NCI-H446 (cell line): Measurements from ENCODE around the gene CLCN2.

ENCODE experiments used
- DNase-seq, 2 experiments: peaks; one replicate each; lab custom pipeline; 2025; lab: John Stamatoyannopoulos, UW

The CLCN2 gene

DNA sequence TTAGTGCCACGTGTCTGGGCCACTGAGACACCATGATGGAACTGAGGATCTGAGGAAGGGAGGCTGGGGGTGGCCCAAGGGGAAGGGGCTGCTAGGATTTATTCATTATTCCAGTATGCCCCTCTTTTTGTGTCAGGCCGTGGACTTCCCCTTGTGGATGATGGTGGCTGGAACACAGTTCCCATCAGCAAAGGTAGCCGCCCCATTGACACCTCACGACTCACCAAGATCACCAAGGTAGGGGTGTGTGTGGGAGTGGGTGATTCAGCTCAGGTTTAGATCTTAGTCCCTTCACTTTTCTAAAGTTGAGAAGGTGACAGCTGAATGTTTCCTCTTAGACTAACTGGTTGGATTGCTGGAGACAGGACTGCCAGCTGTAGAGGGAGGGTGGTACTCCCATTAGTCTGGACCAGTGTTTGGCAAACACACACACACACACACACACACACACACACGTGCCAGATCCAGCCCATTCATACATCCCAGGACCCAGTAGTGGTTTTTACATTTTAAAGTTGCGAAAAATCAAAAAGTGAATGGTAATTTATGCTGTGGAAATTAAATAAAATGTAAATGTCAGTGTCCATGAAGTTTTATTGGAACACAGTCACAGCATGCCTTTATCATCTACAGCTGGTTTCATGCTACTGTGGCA lies 35.6 kb downstream of the CLCN2 start:
- DNase-seq, result no peak

- no peak for DNase-seq
These were observed 36.1 kb downstream of the CLCN2 start for GRCh38 chr3:184325269-184325668.

- DNase-seq, result no peak
These were observed 37.7 kb downstream of the CLCN2 start for GRCh38 chr3:184323696-184324095.

DNA sequence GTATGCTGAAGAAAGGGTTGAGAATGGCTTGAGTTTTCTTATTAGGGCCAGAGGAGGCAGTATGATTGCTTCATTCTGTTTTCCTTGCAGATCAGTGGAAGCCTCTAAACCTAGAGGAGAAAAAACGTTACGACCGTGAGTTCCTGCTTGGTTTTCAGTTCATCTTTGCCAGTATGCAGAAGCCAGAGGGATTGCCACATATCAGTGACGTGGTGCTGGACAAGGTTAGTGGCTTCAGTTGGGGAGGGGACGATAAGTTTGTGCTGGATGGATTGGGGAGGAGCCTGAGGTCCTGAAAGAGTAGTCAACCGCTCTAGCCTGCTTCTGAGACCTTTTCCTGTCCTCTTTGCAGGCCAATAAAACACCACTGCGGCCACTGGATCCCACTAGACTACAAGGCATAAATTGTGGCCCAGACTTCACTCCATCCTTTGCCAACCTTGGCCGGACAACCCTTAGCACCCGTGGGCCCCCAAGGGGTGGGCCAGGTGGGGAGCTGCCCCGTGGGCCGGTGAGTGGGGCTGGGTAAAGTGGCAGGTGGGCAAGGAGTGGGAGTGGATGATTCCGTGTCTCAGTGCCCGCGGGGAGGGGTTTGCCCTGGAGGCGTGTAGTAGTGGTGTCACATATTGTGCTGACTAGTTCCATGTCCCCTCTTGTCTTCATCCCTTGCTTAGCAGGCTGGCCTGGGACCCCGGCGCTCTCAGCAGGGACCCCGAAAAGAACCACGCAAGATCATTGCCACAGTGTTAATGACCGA lies 38.5 kb downstream of the CLCN2 start:
- DNase-seq, result no peak

DNA sequence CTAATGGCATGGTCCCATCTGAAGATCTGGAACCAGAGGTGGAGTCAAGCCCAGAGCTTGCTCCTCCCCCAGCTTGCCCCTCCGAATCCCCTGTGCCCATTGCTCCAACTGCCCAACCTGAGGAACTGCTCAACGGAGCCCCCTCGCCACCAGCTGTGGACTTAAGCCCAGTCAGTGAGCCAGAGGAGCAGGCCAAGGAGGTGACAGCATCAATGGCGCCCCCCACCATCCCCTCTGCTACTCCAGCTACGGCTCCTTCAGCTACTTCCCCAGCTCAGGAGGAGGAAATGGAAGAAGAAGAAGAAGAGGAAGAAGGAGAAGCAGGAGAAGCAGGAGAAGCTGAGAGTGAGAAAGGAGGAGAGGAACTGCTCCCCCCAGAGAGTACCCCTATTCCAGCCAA lies 39.7 kb downstream of the CLCN2 start:
- no peak for DNase-seq

- peak; percentile 95 to 98 for DNase-seq
These were observed 41.3 kb downstream of the CLCN2 start for GRCh38 chr3:184320104-184320445.

GRCh38 chr3:184317201-184317600 lies 44.2 kb downstream of the CLCN2 start:
- no peak for DNase-seq

DNA sequence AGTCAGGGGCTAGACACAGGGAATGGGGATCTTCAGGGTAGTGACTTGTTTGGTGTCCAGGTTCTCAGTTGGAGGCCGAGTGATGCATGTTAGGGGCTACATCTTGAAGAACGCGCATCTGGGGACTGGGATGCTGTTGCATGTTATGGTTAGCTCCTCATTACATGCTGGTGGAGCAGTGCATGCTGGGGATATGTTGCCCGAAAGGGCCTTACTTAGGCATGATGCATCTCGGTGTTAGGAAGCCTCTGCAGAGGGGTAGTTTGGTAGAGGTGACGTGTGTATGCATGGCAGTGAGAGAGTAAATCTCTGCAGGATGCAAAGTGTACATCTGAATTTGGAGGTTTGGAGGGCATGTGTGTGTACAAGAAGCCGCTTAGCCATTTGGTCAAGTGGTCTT lies 44.6 kb downstream of the CLCN2 start:
- no peak for DNase-seq

- DNase-seq, result no peak
These were observed 45.3 kb downstream of the CLCN2 start for GRCh38 chr3:184315871-184316661.

DNA sequence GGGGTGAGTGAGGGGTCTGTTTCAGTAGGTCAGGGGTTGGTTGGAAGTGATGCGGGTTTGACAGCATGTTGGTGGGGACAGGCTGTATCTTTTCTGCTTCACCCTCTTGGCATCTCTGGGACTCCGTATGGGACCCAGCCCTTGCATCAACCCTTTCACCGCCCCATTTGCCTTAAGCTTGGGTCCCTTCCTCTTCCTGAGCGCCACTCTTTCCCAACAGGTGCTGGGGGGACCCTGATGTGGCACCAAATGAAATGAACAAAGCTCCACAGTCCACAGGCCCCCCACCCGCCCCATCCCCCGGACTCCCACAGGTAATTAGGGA lies 45.9 kb downstream of the CLCN2 start:
- DNase-seq, result no peak

DNA sequence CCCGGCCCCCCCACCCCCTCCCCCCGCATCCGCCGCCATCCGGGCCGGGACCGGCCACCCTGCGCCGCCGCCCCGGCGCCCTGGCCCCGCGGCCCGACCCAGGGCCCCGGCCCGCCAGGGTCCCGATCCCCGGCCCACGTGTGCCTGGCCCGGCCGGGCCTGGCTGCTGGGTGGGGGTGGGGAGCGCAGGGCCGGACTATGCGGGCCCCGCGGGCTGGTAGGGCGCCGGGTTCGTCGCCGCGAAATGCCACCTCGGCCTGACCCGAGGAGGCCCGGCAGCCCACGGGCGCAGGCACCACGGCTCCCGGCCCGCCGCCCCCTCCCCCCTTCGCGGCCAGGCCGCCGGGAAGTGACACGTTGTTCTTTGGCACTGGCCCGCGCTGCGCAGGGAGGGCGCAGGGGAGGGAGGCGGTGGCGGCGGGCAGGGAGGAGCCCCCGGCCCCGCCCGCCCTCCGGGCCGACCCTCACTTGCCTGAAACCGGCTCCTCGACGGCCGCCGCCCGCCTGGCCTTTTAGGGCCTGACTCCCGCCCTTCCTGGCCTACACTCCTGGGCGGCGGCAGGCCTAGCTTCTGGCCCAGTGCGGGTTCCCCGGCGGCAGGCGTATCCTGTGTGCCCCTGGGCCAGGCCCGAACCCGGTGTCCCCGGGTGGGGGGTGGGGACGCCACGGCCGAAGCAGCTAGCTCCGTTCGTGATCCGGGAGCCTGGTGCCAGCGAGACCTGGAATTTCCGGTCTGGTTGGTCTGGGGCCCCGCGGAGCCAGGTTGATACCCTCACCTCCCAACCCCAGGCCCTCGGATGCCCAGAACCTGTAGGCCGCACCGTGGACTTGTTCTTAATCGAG lies 46.5 kb downstream of the CLCN2 start:
- DNase-seq, result peak; percentile 26 to 67

DNA sequence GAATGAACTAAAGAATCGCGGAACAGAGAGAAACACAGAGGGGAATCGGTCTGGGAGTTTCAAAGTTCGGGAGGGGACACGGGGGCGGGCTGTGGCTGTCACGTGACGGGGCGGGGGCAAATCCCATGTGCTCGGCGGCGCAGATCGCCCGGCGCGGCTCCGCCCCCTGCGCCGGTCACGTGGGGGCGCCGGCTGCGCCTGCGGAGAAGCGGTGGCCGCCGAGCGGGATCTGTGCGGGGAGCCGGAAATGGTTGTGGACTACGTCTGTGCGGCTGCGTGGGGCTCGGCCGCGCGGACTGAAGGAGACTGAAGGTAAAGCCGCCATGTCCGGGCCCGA lies 47.1 kb downstream of the CLCN2 start, which contains the start of gene EIF4G1:
EIF4G1 (plus strand) TSS at position 244 of the 337 bp plus-strand sequence. CDS start 1,191 bp downstream, outside the sequence.
- peak; percentile 88 to 97 for DNase-seq

GRCh38 chr3:184311633-184312032 lies 49.8 kb downstream of the CLCN2 start:
- no peak for DNase-seq

DNA sequence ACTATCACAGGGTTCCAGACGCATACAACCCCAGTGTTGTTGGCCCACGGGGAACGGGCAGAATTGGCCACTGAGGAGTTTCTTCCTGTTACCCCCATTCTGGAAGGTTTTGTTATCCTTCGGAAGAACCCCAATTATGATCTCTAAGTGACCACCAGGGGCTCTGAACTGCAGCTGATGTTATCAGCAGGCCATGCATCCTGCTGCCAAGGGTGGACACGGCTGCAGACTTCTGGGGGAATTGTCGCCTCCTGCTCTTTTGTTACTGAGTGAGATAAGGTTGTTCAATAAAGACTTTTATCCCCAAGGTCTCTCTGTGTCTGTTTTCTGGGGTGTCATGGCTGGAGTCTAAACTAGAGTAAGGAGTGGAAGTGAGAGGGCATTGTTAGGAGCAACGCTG lies 52.7 kb downstream of the CLCN2 start:
- DNase-seq, result no peak

DNA sequence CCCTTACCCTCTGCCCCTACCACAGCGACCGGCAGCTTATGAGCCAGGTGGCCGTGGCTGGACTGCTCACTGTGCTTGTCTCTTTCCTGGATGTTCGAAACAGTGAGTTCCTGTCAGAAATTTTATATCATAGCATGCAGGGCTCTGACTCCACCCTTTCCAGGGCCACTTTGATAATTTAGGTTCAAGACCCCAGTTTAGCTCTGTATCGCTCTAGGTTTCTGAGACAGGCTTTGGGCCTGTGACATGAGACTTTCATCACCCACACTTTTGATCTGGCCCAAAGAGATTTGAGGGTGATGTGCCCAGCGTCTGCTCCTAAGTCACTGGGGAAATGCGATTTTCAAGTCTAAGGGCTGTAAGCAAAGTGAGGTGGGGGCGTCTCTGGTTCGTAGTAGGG lies 53.5 kb downstream of the CLCN2 start:
- DNase-seq, result no peak

DNA sequence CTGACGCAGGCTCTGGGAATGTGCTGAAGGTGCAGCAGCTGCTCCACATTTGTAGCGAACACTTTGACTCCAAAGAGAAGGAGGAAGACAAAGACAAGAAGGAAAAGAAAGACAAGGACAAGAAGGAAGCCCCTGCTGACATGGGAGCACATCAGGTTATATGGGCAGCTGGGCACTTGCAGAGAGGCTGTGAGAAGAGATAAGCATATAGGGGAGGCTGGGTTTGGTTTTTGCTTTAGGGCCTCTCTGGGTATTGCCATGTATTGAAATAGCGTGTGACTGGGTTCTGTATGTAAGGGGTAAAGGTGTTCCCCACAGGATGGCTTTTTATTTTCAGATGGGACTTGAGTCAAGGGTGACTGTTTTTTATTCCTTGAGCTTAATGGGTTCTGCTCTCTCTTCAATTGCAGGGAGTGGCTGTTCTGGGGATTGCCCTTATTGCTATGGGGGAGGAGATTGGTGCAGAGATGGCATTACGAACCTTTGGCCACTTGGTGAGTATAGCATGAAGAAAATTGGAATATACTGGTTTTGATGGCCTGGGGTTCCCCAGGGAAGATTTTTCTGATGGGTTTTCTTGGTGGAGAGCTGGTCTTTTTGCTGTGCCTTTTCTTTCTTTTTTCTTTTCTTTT lies 54.9 kb downstream of the CLCN2 start:
- no peak for DNase-seq

- DNase-seq, result no peak
These were observed 55.8 kb downstream of the CLCN2 start for GRCh38 chr3:184305577-184305976.

- no peak for DNase-seq
These were observed 61.1 kb downstream of the CLCN2 start for GRCh38 chr3:184300378-184300720.

DNA sequence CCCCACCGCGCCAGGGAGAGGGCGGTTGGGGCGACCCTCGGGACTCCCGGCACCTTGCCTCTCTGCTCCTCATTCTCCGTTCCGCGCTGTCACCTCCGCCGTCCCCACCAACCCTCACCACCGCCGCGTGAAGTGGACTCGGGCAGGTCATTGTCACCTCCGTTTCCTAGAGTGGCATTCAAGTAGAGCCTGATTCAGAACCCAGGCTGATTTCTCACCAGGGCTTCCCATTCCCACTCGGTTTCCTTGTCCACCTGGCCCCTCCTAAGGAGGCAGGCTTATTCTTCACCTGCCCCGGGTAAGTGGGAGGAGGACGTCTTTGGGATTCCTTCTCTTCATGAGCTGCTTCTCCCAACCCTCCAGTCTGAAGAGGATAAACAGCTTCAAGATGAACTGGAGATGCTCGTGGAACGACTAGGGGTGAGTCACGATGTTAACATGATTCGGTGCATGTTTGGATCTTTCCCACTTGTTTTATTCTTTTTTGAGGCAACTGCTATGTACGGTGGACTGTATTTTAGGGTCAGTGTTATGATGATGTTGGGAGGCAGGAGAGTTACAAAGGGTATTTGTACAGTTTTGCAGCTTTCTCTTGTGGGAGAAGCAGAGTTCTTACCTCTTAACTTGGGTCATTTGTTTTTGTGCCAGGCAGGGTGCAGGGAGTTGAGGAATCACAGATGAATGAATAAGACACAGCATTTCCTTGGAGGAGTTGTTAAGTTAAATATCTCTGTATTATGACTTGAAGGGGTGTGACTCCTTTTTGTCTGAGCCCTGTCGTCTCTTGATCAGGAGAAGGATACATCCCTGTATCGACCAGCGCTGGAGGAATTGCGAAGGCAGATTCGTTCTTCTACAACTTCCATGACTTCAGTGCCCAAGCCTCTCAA lies 61.7 kb downstream of the CLCN2 start:
- DNase-seq, result no peak

DNA sequence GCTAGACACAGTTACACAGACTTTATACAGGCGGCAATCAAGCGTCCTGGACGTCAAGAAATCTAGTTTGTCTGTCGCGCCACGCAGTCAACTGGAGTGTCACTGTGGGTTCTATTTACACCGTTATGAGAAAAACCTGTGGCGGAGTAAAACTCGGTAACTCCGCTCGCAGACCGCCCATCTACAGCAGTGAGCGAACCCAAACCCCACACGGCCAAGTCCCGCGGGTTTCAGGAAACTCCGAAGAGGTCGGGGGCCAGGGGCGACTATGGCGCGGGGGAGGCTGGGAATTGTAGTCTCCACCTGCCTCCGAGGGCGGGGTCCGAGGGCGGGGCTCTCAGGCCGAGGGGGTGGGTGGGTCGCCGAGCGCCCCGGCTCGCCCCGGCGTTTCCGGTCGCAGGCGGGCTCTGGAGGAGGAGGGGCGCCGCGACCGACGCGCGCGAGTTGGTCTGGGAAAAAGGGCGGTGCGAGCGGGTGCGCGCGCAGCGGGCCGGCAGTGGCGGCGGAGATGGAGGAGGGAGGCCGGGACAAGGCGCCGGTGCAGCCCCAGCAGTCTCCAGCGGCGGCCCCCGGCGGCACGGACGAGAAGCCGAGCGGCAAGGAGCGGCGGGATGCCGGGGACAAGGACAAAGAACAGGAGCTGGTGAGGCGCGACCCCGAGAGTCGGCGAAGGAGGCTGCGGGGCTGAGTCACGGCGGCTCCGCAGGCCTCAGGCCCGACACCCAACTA lies 62.5 kb downstream of the CLCN2 start, which contains the start of gene PSMD2:
PSMD2 (plus strand) TSS at position 483 of the 729 bp plus-strand sequence; CDS start at position 509, 26 bp downstream.
- peak; percentile 94 to 99 for DNase-seq
